GM12864 (cell line): ENCODE results near the gene C1orf210.

ENCODE experiments used
- DNase-seq: peaks from one replicate; pipeline ENCODE4 v3.0.0-alpha.2; 2011; ENCODE audit warnings: low read depth
- H3K4me3 ChIP-seq: 2 replicates; pipeline ENCODE4 v1.5.1; 2011; ENCODE audit warnings: mild to moderate bottlenecking, low read depth, low read length, control low read depth
- CTCF ChIP-seq: IDR thresholded peaks from 2 replicates; pipeline ENCODE4 v1.5.1; 2011; ENCODE audit warnings: low read depth, mild to moderate bottlenecking, moderate library complexity, low read length, control low read depth, inconsistent platforms; ENCODE audit errors: missing control alignments

Gene C1orf210

GRCh38 chr1:43279666-43280065 lies 5.7 kb downstream of the C1orf210 start:
- DNase-seq, result no peak
- TF ChIP-seq CTCF, result no peak
- no peak overlapping the region for H3K4me3 ChIP-seq

GRCh38 chr1:43279161-43279560 lies 6.2 kb downstream of the C1orf210 start:
- TF ChIP-seq CTCF, result no peak
- no peak for DNase-seq

GRCh38 chr1:43277116-43277876 lies 8.1 kb downstream of the C1orf210 start:
- TF ChIP-seq CTCF, result no peak
- H3K4me3 ChIP-seq, result no peak overlapping the region
- DNase-seq, result no peak

More at GRCh38 chr1:43279161-43279560, 6.2 kb downstream of the C1orf210 start:
- H3K4me3 ChIP-seq, result no peak overlapping the region

- H3K4me3 ChIP-seq, result no peak overlapping the region
- no peak for TF ChIP-seq CTCF
- no peak for DNase-seq
Observed at GRCh38 chr1:43276673-43277072, 8.7 kb downstream of the C1orf210 start.

- no peak overlapping the region for H3K4me3 ChIP-seq
- DNase-seq, result no peak
- TF ChIP-seq CTCF, result no peak
Observed at GRCh38 chr1:43275826-43276620, 9.4 kb downstream of the C1orf210 start.

GRCh38 chr1:43274804-43275180 lies 10.6 kb downstream of the C1orf210 start:
- DNase-seq, result no peak
- H3K4me3 ChIP-seq, result no peak overlapping the region
- TF ChIP-seq CTCF, result no peak
